LoVo (cell line): ENCODE measurements around the gene FBLIM1.

Source experiments
- DNase-seq: peaks from one replicate; pipeline ENCODE4 v3.0.0-alpha.2; 2016; ENCODE audit warnings: low spot score

Gene FBLIM1

DNA sequence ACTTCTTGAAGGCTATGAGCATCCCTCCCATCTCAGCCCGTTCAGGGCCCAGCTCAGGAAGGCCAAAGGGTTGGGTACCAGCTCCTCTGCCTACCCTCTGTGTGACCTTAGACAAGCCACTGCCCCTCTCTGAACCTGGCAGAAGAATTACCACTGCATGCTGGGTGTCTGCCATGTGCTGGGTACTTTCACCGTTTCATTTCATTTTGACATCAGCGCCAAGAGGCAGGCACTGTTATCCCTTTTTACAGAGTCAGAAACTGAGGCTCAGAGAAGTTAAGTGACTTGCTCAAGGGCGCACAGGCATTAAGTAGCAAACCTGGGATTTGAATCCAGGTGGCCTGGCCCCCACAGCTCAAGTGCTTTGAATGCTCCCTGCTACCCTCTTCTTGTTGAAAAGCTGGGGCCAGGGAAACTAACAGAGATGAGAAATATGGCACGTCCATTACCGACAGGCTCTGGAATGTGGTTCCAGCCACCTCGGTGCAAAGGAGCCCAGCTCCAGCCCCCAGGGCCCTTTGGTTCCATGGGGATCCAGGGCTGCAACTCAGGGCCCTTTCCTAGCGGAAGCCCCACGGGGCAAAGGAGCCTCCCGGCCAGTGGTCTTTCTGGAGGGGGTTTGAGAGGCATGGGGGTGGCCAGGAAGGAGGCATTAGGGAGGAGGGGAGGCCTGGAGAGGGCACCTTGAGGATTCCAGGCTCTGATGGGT lies 9.8 kb upstream of the FBLIM1 start:
- no peak for DNase-seq

DNA sequence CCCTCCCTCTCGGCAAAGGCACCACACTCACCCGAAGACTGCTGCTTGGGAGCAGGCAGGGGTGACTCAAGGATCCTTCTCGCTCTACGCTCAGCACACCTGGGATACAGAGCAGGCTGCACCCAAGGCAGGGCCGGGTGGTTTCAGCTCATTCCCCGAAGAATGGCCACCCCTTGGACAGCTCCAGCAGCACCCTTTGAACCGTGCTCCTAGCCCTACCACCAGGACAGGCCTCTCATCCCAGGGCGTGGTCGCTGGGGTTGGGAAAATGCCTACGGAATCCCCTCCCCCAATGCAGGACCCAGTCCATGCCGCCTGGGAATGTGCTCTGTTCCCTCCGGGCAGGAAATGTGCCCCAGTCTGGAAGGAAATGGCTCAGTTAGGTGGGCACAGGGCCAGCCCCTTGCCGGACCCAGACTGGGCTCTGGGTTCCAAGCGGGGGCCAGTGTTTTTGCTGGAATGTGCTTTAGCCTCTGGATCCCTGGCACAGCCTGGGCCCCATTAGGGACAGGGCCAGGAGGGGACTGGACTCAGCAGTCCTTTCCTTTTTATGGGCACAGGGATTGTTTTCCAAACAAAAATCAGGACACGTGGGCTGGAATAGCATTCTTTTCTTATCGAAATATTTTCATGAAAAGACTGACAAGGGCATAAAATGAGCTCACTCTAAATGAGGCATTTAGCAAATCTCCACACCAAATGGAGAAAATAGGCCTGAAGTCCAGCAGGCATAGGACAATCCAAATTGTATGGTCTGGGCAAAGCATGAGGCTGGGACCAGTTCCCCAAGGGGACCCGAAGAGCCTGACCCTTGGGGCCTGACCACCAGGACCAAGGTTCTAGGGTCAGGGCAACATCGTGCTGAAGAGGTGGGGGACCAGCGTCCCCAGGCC lies 8.9 kb upstream of the FBLIM1 start:
- DNase-seq: no peak

DNA sequence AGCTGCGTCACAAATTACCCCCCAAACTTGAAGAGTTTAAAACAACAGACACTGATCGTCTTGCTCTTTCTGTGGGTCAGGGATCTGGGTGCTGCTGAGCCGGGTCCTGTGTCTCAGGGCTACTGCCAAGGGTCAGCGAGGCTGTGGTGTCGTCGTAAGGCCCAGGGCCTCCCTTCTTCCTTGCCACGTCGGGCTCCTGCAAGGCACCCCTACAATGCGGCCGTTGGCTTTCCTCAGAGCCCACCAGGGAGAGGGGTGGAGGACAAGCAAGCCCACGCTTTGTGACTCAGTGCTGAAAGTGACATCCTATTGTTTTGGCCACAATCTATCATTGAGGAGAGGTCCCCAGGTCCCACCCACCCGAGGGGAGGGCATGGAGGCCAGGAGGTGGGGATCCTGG lies 7.7 kb upstream of the FBLIM1 start:
- no peak for DNase-seq

DNA sequence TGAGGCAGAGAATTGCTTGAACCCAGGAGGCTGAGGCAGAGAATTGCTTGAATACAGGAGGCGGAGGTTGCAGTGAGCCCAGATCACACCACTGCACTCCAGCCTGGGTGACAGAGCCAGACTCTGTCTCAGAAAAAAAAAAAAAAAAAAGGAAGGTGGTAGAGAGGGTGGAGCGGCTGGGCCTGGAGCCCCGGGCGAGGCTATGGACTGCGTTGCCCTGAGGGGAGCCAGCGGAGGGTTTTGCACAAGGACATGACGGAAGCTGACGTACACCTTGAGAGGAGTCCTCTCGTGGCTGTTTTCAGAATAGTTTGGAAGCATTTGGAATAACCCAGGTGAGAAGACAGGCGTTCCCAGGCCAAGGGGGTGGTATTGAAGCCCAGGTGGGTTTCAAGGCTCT lies 6.9 kb upstream of the FBLIM1 start:
- no peak for DNase-seq

DNA sequence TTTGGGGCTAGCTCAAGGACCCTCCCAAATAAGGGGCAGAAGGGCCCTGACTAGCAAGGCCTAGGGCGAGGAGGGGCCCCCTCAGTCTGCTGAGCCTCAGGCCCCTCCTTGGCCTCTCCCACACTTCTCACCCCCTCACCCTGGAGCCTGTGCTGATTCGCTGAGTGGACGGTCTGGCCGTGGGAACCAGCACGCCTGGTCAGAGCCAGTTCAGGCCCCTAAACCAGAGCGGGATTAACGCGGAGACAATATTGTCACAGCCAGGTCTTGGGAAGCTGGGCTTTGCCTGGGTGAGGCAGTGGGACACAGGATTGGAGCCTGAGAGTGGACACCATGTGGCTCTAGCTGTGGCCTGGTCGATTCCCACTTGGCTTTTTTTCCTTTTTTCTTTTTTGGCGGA lies 4.8 kb upstream of the FBLIM1 start:
- DNase-seq: no peak

DNA sequence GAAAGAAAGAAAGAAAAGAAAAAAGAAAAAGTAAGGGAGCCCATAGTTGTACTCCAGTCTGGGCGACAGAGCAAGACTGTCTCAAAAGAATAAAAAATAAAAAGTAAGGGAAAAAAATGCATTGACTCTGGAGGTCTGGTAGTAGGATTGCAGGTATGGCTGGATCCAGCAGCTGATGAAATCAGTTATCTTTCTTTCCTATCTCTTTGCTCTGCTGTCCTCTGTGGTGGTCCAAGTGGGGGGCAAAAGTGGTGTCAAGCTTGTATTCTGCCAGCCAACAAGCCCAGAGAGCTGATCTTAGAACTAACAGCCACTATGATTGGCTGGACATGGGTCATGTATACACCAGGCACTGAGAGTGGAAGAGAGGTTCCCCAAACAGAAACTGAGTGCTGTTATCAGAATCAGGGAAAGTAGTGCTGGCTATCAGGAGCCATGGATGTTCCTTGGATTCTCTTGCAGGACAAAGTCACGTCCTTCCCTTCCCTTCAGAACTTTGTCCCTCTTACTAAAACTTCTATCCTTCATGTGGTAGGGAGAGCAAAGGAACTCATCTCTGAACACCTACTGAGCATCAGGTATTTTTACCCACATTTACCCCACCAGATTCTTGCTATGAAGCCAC lies 3.5 kb upstream of the FBLIM1 start:
- DNase-seq: no peak

DNA sequence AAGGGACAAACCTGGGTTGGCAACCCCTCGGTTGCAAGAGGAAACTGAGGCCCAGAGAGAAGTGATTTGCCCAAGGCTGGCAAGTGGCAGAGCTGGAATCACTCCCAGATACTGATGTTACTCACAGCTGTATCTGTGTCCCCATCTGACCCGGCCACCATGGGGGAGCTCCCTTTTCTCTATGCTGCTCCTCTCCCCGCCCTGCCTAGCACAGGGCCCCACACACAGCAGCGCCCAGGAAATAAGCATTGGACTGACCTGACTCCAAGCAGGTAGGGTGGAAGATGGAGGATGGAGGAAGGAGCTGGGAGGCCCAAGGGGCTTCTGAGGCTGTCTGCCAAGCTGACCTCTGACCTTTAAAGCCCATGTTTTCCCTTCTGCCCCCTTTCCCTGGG lies 3.0 kb upstream of the FBLIM1 start:
- no peak for DNase-seq

DNA sequence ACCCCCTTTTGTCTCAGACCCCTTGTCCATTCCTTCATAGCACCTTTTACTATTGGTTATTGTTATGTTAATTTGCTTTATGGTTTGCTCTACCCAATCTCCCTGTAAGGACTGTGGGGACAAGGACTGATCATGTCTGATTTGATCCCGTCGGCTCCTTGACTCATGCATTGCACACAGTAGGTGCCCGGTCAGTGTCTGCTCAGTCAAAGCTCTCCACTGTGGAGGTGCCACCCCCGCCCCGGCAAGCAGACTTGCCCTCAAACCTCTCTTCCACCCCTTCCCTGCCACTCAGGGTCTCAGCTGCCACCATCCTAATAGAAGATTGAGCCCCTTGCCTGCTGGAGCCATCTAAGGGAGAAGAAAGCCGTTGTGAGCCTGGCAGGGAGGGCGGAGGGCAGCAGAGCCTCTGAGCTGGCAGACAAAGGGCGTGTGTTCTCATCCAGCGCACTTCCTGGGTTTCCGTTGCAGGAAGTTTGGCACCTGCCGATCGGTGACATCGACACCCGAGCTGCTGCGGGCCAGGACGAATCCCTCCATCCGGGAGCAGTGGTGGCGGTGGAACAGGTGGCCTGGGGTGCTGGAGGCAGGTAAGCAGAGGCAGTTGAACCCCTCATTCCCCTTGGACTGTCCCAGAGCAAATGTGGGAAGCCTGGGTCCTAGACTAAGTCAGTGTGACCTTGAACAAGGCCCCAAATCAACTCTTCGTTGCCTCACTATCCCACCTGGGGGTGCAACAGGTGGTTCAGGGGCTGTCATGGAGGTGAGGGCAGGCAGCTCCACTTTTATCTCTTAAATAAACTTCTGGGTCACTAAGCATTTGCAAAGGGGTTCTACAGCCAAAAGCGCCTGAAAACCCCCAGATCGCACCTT lies 2.2 kb upstream of the FBLIM1 start:
- peak; percentile 72 for DNase-seq

DNA sequence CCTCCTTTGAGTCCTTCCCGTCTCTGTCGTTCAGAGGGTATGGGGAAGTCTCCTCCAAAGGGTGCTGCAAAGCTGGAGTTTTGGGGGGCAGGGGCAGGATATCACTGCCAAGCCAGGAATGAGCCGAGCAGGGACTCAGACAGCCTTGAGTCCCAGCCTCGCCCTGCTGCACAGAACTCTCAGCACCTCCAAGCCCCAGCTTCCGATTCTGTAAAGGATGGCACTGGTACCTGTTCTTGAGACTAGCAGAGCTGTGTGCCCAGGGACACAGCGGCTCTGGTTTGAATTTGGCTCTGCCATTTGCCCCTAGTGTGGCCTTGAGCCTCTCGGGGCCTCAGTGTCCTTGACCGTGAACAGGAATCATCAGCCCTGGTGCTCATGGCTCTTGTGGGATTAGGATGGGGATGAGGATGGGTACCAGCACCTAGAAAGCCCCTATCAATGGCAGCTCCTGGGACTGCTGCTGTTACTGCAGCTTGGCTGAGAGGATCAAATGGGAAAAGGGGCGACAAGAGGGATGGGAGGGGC lies 1.5 kb upstream of the FBLIM1 start:
- DNase-seq: no peak

DNA sequence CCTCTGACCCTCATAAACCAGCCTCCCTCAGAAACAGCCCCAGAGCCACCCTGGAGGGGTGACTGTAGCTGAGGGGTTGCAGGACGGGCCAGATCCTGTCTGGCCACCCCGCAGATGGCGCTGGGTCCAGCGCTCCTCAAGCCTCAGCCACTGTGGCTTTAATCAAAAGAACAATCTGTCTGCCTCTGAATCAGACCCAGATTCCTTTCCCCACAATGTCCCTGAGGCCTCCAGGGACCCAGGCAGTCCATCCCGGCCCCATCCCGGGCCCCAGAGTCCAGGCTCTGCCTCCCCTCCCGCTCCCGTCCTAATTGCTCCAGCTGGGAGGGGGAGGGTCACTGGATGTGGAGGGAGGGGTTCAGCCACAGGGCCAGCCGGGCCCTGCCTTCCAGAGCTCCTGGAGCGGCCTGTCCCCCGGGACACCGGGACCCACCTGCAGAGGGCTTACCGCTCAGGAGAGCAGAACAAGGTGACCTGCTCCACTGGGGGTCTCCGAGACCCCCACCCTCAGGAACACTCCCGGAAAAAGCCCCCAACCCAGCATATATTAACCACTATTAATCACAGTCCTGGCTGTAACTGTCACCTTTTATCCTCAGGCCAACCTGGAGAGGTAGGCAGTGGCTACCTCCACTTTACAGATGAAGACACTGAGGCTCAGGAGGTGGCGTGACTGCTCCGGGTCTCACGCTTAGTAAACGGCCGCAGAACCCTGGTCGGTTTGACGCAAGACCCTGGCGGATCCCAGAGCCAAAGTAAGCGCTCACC lies 836 bp upstream of the FBLIM1 start:
- no peak for DNase-seq

DNA sequence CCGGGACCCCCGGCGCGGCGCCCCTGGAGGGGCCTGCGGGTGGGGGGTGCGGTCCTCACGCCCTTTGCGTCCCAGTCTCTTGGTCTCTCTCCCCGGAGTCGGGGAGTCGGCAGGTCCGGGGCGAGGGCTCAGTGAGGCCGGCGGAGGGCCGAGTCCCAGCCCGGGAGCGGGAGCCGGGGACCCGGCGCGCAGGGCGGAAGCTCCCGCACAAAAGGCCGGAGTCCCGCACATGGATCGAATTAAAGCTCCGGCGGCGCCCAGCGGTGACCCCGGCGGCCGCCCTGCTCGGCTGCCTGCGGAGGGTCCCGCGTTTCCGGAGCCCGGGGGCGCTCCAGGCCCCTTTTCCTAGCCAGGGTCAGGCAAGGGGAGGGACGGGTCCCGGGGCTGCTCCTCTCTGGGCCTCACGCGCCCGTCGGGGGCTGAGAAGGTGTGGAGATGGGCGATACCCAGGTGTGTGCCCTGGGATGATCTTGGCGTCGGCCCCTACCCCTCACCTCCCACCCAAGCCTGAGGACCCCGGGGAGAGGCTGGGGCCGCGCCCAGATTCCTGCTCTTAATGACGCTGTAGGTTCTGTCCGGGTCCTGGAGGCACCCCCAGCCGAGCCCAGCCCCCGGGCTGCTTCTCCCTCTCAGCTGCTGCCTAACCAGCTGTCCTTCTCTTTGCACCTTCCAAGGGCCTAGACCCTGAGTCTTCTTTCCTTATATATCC lies 512 bp downstream of the FBLIM1 start:
- DNase-seq: no peak

DNA sequence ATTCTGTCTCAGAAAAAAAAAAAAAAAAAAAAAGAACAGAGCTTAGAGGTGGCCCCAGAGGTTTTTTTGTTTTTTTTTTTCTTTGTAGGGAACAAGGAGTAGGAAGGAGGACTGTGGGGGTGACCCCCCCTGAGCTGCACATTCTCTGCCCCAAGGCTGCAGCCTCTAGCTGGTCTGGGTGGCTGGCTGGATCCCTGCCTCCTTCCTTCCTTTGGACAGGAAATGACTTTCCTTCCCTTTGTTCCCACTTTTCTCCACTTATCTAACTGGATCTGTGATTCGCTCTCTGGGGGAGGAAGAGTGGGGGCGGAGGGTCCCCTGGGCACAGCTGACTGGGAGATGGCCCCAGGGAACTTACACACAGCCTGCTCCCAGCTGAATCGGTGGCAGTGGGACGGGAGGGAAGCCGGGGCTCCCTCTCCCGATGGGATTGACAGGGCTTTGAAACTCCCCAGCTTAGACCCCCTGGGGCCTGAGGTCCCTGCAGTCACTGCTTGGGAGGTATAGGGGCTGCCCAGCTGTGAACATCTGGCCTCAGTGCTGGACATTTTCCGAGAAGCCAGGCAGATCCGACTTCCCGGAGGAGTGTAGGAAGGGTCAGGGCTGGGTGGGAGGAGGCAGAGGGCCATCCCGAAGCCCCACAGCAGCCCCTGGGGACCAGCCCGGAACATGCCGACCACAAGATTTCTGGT lies 2.1 kb downstream of the FBLIM1 start:
- DNase-seq: no peak

DNA sequence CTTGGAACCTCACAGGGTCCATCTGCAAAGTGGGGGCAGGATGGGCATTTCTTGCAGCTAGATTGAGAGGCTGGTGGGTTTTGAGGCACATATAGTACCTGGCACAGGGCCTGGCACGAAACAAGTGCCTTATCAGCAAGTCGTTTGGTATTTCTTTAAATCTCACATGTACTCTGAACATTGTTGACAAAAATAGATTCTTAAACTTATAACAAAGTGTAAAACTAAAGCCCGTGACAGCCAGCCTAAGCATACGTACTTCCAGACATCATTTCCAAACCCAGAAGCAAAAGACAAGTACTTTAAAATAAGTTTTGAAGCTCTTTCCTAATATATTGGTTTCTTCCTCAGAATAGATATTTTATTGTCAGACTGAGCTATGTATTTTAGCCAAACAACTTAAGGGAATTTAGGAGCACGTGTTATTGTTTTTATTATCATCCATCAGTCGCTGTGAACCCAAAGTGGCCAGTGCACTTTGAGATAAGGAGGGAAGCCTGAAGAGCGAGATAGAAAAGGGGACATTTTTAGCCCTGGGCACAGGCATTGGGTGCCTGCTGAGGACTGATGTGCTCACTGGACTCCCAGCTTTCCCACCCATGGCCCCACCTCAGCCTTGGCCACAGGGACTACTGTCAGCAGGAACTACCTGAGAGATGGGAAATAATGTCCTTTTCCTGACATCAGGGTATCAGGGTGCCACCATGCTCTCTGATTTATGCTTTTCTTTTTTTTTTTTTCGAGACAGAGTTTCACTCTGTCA lies 3.0 kb downstream of the FBLIM1 start:
- DNase-seq: no peak

DNA sequence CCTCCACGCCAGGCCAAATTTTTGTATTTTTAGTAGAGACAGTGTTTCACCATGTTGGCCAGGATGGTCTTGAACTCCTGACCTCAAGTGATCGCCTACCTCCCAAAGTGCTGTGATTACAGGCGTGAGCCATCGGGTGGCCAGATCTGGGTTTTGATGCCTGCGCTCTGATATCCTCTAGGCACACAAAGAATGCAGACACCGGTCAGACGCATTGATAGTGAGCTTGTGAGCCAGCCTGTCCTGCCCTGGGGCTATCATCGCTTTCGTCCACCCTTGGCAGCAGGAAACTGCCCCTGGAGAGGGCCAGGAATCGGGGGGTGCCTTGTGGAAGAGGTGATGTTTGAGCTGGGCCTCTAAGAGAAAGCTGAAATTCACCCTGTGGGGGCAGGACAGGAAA lies 4.0 kb downstream of the FBLIM1 start:
- DNase-seq: no peak

DNA sequence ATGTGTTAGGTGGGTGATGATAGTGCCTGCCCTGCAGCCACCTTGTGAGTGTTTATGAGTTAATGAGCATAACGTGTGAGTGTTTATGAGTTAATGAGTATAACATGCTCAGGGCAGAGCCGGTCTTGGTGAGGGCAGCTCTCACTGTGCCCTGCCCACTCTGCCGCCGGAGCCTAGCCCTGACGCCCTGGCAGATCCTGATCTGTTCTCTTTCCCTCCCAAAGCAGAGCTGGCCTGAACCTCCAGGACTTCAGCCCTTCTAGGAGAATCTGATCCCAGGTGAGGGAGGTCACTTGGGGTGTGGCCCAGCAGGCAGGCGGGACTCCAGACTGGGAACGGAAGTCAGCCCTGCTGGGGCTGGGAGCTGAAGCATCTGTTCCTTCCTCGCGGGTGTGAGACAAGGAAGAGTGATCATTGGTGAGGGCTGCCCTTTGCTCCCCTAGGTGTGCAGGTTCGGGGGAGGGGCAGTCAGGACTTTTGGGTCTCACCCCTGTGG lies 5.7 kb downstream of the FBLIM1 start:
- peak; percentile 28 for DNase-seq

DNA sequence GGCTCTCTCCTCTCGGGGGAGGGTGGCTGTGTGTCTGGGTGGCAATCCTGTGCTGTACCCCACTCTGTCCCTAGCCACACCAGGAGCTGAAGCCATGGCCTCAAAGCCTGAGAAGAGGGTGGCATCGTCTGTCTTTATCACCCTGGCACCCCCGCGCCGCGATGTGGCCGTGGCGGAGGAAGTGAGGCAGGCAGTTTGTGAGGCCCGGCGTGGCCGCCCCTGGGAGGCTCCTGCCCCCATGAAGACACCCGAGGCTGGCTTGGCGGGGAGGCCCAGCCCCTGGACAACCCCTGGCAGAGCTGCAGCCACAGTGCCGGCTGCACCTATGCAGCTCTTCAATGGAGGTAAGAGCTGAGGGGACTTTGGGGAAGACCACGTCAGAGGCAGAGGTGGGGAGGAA lies 6.3 kb downstream of the FBLIM1 start:
- DNase-seq: no peak

DNA sequence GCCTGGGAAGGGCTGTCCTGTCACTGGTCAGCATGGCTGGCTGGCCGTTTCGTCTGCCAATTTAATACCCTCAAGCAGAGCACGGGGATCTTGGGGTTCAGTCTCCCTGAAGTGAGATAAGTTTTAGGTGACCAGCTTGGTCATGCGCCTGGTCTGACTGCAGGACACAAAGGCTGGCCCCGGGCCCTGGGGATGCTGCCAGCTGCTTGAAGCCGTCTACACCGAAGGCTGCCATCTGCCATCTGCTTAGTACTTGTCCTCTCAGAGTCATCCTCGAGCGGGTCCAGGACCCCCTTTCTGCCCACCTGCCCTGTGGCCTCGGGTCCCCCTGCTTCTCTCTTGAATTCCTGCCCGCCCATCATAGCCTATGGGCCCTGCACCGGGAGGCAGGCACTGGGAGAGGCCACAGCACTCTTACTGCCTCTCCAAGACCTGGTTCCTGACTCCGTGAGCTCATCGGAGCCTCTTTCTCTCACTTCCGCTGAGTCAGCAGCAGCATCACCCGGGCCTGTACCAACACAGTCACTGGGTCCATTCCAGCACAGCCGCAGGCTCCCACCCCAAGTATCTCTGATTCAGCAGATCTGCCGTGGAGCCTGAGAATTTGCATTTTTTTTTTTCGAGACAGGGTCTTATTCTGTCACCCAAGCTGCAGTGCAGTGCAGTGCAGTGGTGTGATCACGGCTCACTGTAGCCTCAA lies 7.0 kb downstream of the FBLIM1 start:
- DNase-seq: no peak

DNA sequence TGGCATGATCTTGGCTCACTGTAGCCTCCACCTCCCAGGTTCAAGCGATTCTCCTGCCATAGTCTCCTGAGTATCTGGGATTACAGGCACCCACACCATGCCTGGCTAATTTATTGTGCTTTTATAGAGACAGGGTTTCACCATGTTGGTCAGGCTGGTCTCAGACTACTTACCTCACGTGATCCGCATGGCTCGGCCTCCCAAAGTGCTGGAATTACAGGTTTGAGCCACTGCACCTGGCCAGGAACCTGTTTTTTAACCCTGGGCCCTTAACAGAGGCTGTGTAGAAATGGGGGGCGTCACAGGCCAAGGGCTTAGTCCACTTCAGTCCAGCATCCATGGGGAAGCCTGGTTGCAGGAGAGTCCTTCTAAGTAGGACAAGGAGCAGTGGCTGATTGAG lies 9.3 kb downstream of the FBLIM1 start:
- DNase-seq: no peak
